Measurements from ENCODE around the gene TRPM3. TPM values are rescaled to one million over a fixed set of nuclear protein-coding genes. Genes with fewer than 3 reads are reported as not detected.

TRPM3 gene
- total RNA-seq, 1 donor from 2014 or later: 0.38 TPM

- ATAC-seq: no peak
- DNase-seq (ENCODE audit: low spot score): no peak
Measured at GRCh38 chr9:70502690-70503089, 618.7 kb downstream of the TRPM3 start.

GRCh38 chr9:70500793-70501192 is 620.6 kb downstream of the TRPM3 start:
- no peak for DNase-seq (ENCODE audit: low spot score)
- no peak for ATAC-seq

DNA sequence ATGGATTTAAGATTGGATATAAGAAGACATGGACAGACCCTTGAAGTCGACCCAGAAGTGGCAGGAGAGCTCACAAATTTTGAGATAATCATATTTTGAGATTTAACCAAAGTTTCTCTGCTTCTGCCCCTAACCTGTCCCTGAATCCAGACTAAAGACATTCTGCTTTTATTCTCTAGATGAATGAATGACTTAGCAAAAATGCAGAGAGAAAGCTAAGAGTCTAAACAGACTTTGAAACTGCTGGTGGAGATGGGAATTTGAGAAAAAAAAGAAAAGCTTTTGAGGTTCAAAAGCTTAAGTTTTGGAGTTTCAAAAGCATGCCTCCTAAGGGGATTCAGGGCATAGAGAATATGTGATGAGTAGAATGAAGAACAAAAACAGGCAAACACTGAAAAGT is 621.8 kb downstream of the TRPM3 start:
- ATAC-seq: no peak
- DNase-seq (ENCODE audit: low spot score): no peak

- ATAC-seq (no peak), DNase-seq (ENCODE audit: low spot score) (no peak)
Measured at GRCh38 chr9:70498866-70499265, 622.6 kb downstream of the TRPM3 start.

- DNase-seq (ENCODE audit: low spot score): no peak
- no peak for ATAC-seq
Measured at GRCh38 chr9:70496244-70496643, 625.2 kb downstream of the TRPM3 start.

DNA sequence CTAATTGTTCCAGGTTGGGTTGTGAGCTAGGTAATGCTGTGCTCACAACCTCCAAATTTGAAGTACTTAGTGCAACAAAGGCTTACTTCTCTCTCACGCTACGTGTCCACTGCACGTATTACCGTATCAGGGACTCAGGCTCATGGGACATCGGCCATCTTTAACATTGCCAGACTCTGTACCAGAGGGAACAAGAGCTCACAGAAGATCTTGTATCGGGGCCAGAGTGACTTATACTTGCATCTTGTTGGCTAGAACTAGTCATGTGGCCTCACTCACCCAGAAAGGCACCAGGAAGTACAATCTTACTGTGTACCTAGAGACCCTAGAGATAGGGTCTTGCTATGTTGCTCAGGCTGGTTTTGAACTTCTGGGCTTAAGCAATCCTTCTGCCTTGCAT is 625.9 kb downstream of the TRPM3 start:
- DNase-seq (ENCODE audit: low spot score): no peak
- no peak for ATAC-seq

DNA sequence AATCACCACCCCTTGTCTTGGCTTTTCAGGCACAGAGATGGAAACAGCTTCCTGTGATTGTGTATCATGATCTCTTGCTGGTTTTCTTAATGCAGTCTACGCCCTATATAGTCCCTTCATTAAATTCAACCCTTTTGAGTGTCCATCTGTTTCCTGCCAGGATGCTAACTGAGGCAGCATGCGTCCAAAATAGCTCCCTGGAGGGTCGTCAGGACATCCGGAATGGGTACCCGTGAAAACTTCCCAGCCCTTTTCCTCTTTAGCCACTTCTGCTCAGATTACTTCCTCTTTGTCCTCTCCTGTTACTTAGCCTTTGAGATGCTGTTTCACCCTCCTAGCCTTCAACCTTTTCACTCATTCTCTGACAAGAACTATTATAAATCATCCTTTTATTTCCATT is 627.2 kb downstream of the TRPM3 start:
- ATAC-seq: no peak

GRCh38 chr9:70493029-70493428 is 628.4 kb downstream of the TRPM3 start:
- ATAC-seq (no peak), DNase-seq (ENCODE audit: low spot score) (no peak)

More for the DNA sequence above, 627.2 kb downstream of the TRPM3 start:
- no peak for DNase-seq (ENCODE audit: low spot score)

- no peak for ATAC-seq
- no peak for DNase-seq (ENCODE audit: low spot score)
Measured at GRCh38 chr9:70492319-70492777, 629.1 kb downstream of the TRPM3 start.

GRCh38 chr9:70491426-70492318 is 629.7 kb downstream of the TRPM3 start:
- no peak for DNase-seq (ENCODE audit: low spot score)
- ATAC-seq: no peak

GRCh38 chr9:70490478-70490877 is 630.9 kb downstream of the TRPM3 start:
- ATAC-seq: peak; percentile 76

DNA sequence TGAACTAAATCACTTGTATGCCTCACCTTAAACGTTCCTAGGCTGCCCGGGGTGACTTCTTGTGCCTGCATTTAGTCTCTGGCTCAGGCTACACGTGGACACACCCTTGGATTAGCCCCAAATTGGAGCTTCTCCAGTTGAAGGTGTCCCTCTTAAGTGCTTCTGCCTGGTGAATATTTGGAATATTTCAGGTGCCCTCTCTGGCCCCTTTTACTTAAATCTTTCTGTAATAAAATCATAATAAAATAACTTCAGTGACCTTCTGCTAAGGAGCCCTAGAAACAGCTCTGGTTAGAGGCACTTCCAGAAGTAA is 632.7 kb downstream of the TRPM3 start:
- ATAC-seq: peak; percentile 29

More at GRCh38 chr9:70490478-70490877, 630.9 kb downstream of the TRPM3 start:
- DNase-seq (ENCODE audit: low spot score): no peak

GRCh38 chr9:70488098-70488792 is 633.2 kb downstream of the TRPM3 start:
- no peak for DNase-seq (ENCODE audit: low spot score)
- no peak for ATAC-seq

More for the DNA sequence above, 632.7 kb downstream of the TRPM3 start:
- DNase-seq (ENCODE audit: low spot score): no peak

GRCh38 chr9:70486127-70486526 is 635.3 kb downstream of the TRPM3 start:
- no peak for DNase-seq (ENCODE audit: low spot score)
- no peak for ATAC-seq

GRCh38 chr9:70485273-70485858 is 636.1 kb downstream of the TRPM3 start:
- peak; percentile 39 for ATAC-seq
- no peak for DNase-seq (ENCODE audit: low spot score)

DNA sequence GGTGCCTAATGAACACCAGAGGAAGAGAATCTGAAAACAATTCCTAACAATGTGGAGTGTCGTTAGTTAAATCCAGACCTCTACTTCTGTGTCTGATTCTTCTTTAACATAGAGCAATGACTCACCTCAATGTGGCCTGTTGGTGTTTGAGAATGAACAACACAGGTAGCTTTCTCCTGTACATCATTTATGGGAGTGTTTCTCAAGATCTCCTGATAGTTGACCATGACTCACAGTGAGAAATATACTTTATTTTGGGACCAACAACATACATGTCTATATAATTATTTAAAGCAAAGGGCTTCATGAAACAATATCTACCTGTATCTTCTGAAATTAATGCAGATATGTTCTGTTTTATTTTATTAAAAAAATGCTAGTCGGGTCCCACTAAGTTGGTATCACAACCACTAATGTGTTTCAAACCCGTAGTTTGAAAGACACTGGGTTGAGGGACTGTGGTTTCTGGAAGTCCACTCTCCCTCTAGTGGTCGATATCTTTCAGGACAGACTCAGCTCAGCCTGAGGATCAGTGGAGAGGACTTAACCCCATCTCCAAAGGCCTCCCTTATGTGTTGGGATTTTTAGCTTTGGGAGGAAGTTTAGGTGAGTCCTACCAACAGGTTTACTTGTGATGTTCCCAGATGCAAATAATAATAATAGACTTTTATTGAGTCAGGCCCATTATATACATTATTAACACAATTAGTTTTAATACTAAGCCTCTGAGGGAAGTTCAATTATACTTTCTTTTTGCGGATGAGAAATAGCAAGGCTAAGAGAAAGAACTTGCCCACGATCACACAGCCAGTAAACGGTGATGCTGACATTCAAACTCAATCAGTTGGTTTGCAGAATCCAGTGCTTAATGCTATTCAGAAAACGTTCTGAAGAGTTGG is 636.9 kb downstream of the TRPM3 start:
- ATAC-seq: peak; percentile 79
- no peak for DNase-seq (ENCODE audit: low spot score)

- ATAC-seq: no peak
- no peak for DNase-seq (ENCODE audit: low spot score)
Measured at GRCh38 chr9:70481471-70481870, 640.0 kb downstream of the TRPM3 start.

DNA sequence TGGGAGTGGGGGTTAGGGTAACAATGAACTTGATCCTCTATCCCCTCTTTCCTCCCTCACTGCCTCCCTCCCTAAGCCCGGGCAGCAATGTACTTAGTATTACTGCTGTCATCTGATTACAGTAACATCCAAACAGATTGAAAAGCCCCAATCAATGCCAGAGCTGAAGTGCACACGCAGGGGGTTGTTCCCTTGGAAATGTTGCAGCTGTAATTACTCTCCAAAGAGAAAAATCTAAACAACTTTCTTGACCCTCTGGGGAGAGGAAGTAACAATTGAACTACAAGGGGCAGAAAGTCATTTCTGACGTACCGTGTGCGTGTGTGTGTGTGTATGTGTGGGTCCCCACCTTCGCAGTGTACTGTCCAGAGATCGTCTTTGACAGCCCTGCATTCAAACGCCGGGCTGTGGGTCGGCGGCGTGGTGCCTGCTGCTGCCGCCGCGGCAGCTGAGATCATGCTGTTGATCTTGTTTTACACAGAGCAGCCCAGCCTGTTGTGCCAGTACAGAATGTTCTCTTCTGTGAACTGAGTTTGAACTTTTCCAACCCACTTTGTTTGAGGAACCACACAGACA is 640.9 kb downstream of the TRPM3 start:
- ATAC-seq: peak; percentile 71
- DNase-seq (ENCODE audit: low spot score): peak; percentile 85

DNA sequence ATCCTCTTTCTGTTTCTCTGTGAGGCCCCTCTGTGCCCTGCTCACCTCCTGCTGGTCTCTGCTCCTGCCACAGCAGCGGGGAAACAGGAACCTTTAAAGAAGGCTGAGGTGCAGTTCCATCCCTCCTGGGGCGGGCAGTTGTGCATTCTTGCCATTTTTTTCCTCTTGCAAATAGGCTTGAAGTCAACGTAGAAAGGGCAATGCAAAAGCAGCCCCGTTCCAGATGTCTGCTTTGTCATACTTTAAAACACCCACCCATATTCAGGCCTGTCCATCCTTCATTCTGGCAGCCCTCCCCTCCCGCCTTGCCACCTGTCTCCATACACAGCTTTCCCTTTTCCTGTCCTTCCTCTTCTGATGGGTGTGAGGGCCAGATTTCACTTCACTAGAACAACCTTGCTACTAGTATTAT is 641.5 kb downstream of the TRPM3 start:
- ATAC-seq (peak; percentile 2), DNase-seq (ENCODE audit: low spot score) (no peak)

Data from left lobe of liver (tissue), 2 donors.